A549 treated with RU486 at 1 μM for 4 hours (cell line): ENCODE measurements around the gene SEMA4F. TPM values are rescaled to one million over a fixed set of nuclear protein-coding genes. Genes with fewer than 3 reads are reported as not detected.

Experiments used
- total RNA-seq: library from RNA; stranded (reverse); fragments of 200-300 nt; extraction: Qiagen RNA extraction; gene quantifications from 5 replicates; pipeline ENCODE4 v1.2.3, GENCODE V29; 2022; ENCODE audit warnings: low read depth

SEMA4F gene
- 8.1 to 12.1 TPM (median 9.2 TPM) in 5 replicates for total RNA-seq

GRCh38 chr2:74653985-74654882, at the start of gene SEMA4F:
SEMA4F (plus strand) TSS chr2:74654247; CDS start chr2:74654377, 130 bp downstream.

DNA sequence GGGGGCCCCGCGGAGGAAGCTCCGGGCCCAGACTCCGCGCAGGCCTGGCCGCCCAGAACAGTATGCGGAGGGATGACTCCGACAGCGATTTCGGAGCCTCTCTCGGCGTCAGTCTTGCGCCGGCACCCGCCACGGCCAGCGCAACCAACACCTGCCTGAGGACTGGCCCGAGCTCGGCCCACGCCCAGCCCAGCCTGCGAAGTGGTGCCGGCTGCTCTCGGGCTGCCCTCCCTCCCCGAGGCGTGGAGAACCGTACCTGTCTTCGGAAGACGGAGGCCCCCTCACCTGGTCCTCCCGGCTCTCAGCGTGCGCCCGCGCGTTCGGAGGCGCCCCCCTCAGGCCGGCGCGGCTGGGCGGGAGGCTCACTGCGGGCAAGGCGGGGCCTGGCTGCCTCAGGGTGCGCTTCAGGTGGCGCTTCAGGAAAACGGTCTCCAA, 6.0 kb upstream of the SEMA4F start, which contains the start of gene M1AP:
Gene M1AP, minus strand, starts transcription at position 322 of the 435 bp plus-strand sequence. CDS start 8,055 bp downstream, outside the sequence.

Other genes starting within 250 kb of the SEMA4F start
- gene C2orf81, start 232.6 kb upstream of the SEMA4F start, total RNA-seq: 1.9 to 3.5 TPM (median 3.2 TPM) in 5 replicates
- 68.3 to 88.0 TPM (median 87.1 TPM) in 5 replicates for gene WDR54, start 232.5 kb upstream of the SEMA4F start, total RNA-seq
- 18.7 to 29.5 TPM (median 22.1 TPM) in 5 replicates for gene RTKN, start 212.3 kb upstream of the SEMA4F start, total RNA-seq
- gene INO80B, start 199.2 kb upstream of the SEMA4F start, total RNA-seq: 52.7 to 58.3 TPM (median 55.9 TPM) in 5 replicates
- 44.9 to 90.5 TPM (median 83.9 TPM) in 5 replicates for gene WBP1, start 195.8 kb upstream of the SEMA4F start, total RNA-seq
- 39.9 to 51.2 TPM (median 49.7 TPM) in 5 replicates for gene MOGS, start 188.9 kb upstream of the SEMA4F start, total RNA-seq
- gene MRPL53, start 181.6 kb upstream of the SEMA4F start, total RNA-seq: 108 to 158 TPM (median 132 TPM) in 5 replicates
- 9.1 to 15.9 TPM (median 14.4 TPM) in 5 replicates for gene CCDC142, start 171.2 kb upstream of the SEMA4F start, total RNA-seq
- 14.5 to 16.7 TPM (median 16.4 TPM) in 5 replicates for gene TTC31, start 171.2 kb upstream of the SEMA4F start, total RNA-seq
- 2.7 to 4.1 TPM (median 3.4 TPM) in 5 replicates for gene LBX2, start 154.6 kb upstream of the SEMA4F start, total RNA-seq
- 30.2 to 41.4 TPM (median 31.4 TPM) in 5 replicates for gene PCGF1, start 146.6 kb upstream of the SEMA4F start, total RNA-seq
- gene TLX2, start 139.8 kb upstream of the SEMA4F start, total RNA-seq: 0.22 to 0.45 TPM (median 0.34 TPM) in 5 replicates
- gene DQX1, start 128.0 kb upstream of the SEMA4F start, total RNA-seq: 0.06 to 0.23 TPM (median 0.15 TPM) in 3 of 5 replicates, not detected in the others
- gene AUP1, start 124.5 kb upstream of the SEMA4F start, total RNA-seq: 182 to 257 TPM (median 240 TPM) in 5 replicates
- 31.3 to 40.6 TPM (median 40.0 TPM) in 5 replicates for gene HTRA2, start 124.3 kb upstream of the SEMA4F start, total RNA-seq
- 0.14 to 0.66 TPM (median 0.25 TPM) in 5 replicates for gene LOXL3, start 100.3 kb upstream of the SEMA4F start, total RNA-seq
- 4.2 to 6.3 TPM (median 5.4 TPM) in 5 replicates for gene DOK1, start 99.5 kb upstream of the SEMA4F start, total RNA-seq
- not detected in 5 replicates for gene M1AP, start 5.9 kb upstream of the SEMA4F start, total RNA-seq
- 0.87 to 1.6 TPM (median 1.1 TPM) in 5 replicates for gene HK2, start 179.9 kb downstream of the SEMA4F start, total RNA-seq